HG03469 (cell line): Measurements from ENCODE around the gene FKBP7.
"Not testable (repeated sequence)": the region's sequence is repeated elsewhere in the genome, so short reads cannot be mapped to it uniquely, and the experiment has no call there.

Experiments
- ATAC-seq: cut with Tn5 transposase; IDR thresholded peaks from one replicate; pipeline ENCODE4 v1.9.1; 2021; ENCODE audit warnings: mild to moderate bottlenecking, moderate library complexity, moderate number of reproducible peaks; ENCODE audit not compliant: unreplicated experiment

Gene FKBP7

GRCh38 chr2:178491612-178492011, 13.2 kb upstream of the FKBP7 start:
- no peak for ATAC-seq

GRCh38 chr2:178485356-178485755, 7.0 kb upstream of the FKBP7 start:
- no peak for ATAC-seq

GRCh38 chr2:178484245-178485041, 6.0 kb upstream of the FKBP7 start:
- no peak for ATAC-seq

GRCh38 chr2:178482437-178482836, 4.0 kb upstream of the FKBP7 start:
- ATAC-seq, result peak; percentile 38

- peak; percentile 43 for ATAC-seq
Measured at GRCh38 chr2:178480227-178481181, 2.1 kb upstream of the FKBP7 start, which contains the start of gene PLEKHA3. PLEKHA3 (plus strand) TSS chr2:178480457; CDS start chr2:178480870, 413 bp downstream.

- no peak for ATAC-seq
Measured at GRCh38 chr2:178479758-178480226, 1.4 kb upstream of the FKBP7 start.

- no peak for ATAC-seq
Measured at GRCh38 chr2:178479275-178479616, 846 bp upstream of the FKBP7 start.

- no peak for ATAC-seq
Measured at GRCh38 chr2:178478130-178478438, 316 bp downstream of the FKBP7 start.

GRCh38 chr2:178477443-178478129, 814 bp downstream of the FKBP7 start:
- ATAC-seq, result no peak

GRCh38 chr2:178476477-178476876, 1.9 kb downstream of the FKBP7 start:
- ATAC-seq, result no peak

- no peak for ATAC-seq
Measured at GRCh38 chr2:178474560-178474959, 3.8 kb downstream of the FKBP7 start.

GRCh38 chr2:178473931-178474330, 4.5 kb downstream of the FKBP7 start:
- no peak for ATAC-seq

- ATAC-seq, result no peak
Measured at GRCh38 chr2:178473373-178473772, 5.0 kb downstream of the FKBP7 start.

- ATAC-seq, result not testable (repeated sequence)
Measured at GRCh38 chr2:178471313-178471712, 7.1 kb downstream of the FKBP7 start.

GRCh38 chr2:178469219-178469849, 9.1 kb downstream of the FKBP7 start:
- ATAC-seq, result no peak

- ATAC-seq, result no peak
Measured at GRCh38 chr2:178457390-178457886, 21.0 kb downstream of the FKBP7 start.

GRCh38 chr2:178455947-178456346, 22.5 kb downstream of the FKBP7 start:
- ATAC-seq, result no peak

- ATAC-seq, result no peak
Measured at GRCh38 chr2:178452870-178453269, 25.5 kb downstream of the FKBP7 start.

- ATAC-seq, result no peak
Measured at GRCh38 chr2:178452334-178452733, 26.1 kb downstream of the FKBP7 start.

GRCh38 chr2:178450774-178451525, 27.4 kb downstream of the FKBP7 start, which contains the start of the genes PJVK and PRKRA:
PJVK (plus strand) TSS chr2:178451378; CDS start chr2:178453410, 2,032 bp downstream.
PRKRA (minus strand) TSS chr2:178451175; CDS start chr2:178451030, 145 bp downstream.
- peak; percentile 74 for ATAC-seq
